ENCODE results near the gene MICALL2. TPM values are rescaled to one million over a fixed set of nuclear protein-coding genes. Genes with fewer than 3 reads are reported as not detected.

Gene MICALL2
- total RNA-seq, 6 experiments from 2014 or later = 8.2 to 23.8 (median 13.6) TPM

GRCh38 chr7:1418505-1419309 lies 40.6 kb downstream of the MICALL2 start:
- Histone ChIP-seq H3K4me1 (no peaks in the 10 kb centered on the region), H3K27ac (no peak overlapping the region), H3K27me3 (no peaks in the 10 kb centered on the region), H3K4me3 (no peak overlapping the region), H3K9me3 (no peaks in the 10 kb centered on the region), H3K36me3 (no peaks in the 10 kb centered on the region)
- TF ChIP-seq CTCF (IDR thresholded peaks at IDR 0.05) (no peak), POLR2A (IDR thresholded peaks at IDR 0.05) (no peak)
- intact Hi-C loops (cut with DNase I) = no loop called here
- DNase-seq = no peak
- 61% methylated on average over 10 of the region's 21 CpGs for WGBS (ENCODE audit: insufficient coverage, low coverage, low lambda C conversion rate, missing lambda C conversion rate)
- ATAC-seq = no peak

GRCh38 chr7:1415389-1415990 lies 43.8 kb downstream of the MICALL2 start:
- no peaks in the 10 kb centered on the region for H3K9me3 ChIP-seq
- intact Hi-C loops (cut with DNase I) = no loop called here
- DNase-seq (no peak), ATAC-seq (no peak)
- H3K27ac ChIP-seq = no peak overlapping the region
- H3K36me3 ChIP-seq = no peaks in the 10 kb centered on the region
- 61% methylated on average over 2 of the region's 2 CpGs for WGBS (ENCODE audit: insufficient coverage, low coverage, low lambda C conversion rate, missing lambda C conversion rate)
- H3K4me3 ChIP-seq = no peak overlapping the region
- TF ChIP-seq POLR2A (IDR thresholded peaks at IDR 0.05) = no peak
- H3K27me3 ChIP-seq = no peaks in the 10 kb centered on the region
- H3K4me1 ChIP-seq = no peaks in the 10 kb centered on the region

DNA sequence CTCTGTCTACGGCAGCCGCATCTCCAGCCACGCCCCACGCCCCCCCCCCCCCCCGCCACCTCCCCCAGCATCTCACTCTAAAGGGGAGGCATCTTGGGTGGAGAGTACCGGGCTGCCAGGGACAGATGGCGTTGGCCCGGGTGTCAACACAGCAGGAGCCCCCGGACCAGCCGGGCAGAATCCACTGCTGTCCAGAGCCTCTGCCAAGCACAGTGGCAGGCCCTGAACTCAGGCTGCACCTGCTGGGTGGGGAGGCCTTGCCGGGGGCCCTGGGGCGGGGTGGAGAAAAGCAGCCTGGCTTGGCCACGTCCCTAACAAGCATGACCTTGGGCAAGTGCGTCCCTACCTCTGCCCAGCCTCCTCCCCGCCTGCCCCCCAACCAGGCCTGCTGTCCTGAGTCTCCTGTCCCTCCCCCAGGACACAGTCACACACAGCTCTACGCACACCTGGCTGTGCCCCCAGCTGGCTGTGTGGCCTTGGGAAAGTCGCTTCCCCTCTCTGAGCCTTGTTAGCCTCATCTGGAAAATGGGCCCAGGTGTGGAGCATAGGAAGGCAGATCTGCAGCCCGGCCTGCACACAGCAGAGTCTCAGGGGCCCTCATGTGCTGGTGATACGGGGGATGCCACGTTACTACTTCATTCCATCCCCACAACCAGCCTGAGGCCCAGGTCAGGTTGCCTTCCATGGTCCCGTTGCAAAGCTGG lies 45.2 kb downstream of the MICALL2 start:
- no CpG with 5 or more reads among the region's 21 CpGs for WGBS (ENCODE audit: insufficient coverage, low coverage, low lambda C conversion rate, missing lambda C conversion rate)
- no peak for ATAC-seq
- no peak overlapping the region for H3K27ac ChIP-seq
- intact Hi-C loops (cut with DNase I) = no loop called here
- no peaks in the 10 kb centered on the region for H3K4me1 ChIP-seq
- H3K36me3 ChIP-seq = no peaks in the 10 kb centered on the region
- H3K27me3 ChIP-seq = no peaks in the 10 kb centered on the region
- no peak overlapping the region for H3K4me3 ChIP-seq
- H3K9me3 ChIP-seq = no peaks in the 10 kb centered on the region
- TF ChIP-seq POLR2A (IDR thresholded peaks at IDR 0.05) (no peak), CTCF (IDR thresholded peaks at IDR 0.05) (no peak)
- DNase-seq = no peak

- DNase-seq = peak; percentile 75 to 84 (median 82)
Observed at GRCh38 chr7:1412322-1413261, 46.7 kb downstream of the MICALL2 start.

More at GRCh38 chr7:1412322-1413261, 46.7 kb downstream of the MICALL2 start:
- 2% methylated on average over 9 of the region's 65 CpGs for WGBS (ENCODE audit: insufficient coverage, low coverage, low lambda C conversion rate, missing lambda C conversion rate)
- H3K4me3 ChIP-seq = no peak overlapping the region
- H3K9me3 ChIP-seq = no peaks in the 10 kb centered on the region
- no peaks in the 10 kb centered on the region for H3K36me3 ChIP-seq
- H3K4me1 ChIP-seq = no peaks in the 10 kb centered on the region
- H3K27ac ChIP-seq = no peak overlapping the region
- intact Hi-C loops (cut with DNase I) = no loop called here
- ATAC-seq = peak; percentile 89 to 98 (median 96)
- TF ChIP-seq CTCF (IDR thresholded peaks at IDR 0.05) (peak; percentile 57 to 82 (median 72)), POLR2A (IDR thresholded peaks at IDR 0.05) (no peak)
- peaks cover 0 to 8% of the 10 kb centered on the region in 2 donors for H3K27me3 ChIP-seq

Measured in right lobe of liver (tissue), 6 donors.